ENCODE data around the gene TNFRSF8.

The TNFRSF8 gene

GRCh38 chr1:12056331-12056841 is 6.7 kb upstream of the TNFRSF8 start:
- Histone ChIP-seq H3K27ac (ENCODE audit: poor library complexity, severe bottlenecking) (no peak overlapping the region), H3K9me3 (ENCODE audit: severe bottlenecking) (no peaks in the 10 kb centered on the region), H3K27me3 (ENCODE audit: insufficient read depth, poor library complexity, severe bottlenecking) (no peaks in the 10 kb centered on the region), H3K4me1 (ENCODE audit: insufficient read depth, poor library complexity, severe bottlenecking) (peaks cover 9% of the 10 kb centered on the region), H3K36me3 (ENCODE audit: low read depth) (no peaks in the 10 kb centered on the region), H3K4me3 (ENCODE audit: severe bottlenecking) (no peak overlapping the region)
- TF ChIP-seq, protein P1, sequence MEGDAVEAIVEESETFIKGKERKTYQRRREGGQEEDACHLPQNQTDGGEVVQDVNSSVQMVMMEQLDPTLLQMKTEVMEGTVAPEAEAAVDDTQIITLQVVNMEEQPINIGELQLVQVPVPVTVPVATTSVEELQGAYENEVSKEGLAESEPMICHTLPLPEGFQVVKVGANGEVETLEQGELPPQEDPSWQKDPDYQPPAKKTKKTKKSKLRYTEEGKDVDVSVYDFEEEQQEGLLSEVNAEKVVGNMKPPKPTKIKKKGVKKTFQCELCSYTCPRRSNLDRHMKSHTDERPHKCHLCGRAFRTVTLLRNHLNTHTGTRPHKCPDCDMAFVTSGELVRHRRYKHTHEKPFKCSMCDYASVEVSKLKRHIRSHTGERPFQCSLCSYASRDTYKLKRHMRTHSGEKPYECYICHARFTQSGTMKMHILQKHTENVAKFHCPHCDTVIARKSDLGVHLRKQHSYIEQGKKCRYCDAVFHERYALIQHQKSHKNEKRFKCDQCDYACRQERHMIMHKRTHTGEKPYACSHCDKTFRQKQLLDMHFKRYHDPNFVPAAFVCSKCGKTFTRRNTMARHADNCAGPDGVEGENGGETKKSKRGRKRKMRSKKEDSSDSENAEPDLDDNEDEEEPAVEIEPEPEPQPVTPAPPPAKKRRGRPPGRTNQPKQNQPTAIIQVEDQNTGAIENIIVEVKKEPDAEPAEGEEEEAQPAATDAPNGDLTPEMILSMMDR (IDR thresholded peaks at IDR 0.05; ENCODE audit: poor library complexity, severe bottlenecking): no peak
- no peak for ATAC-seq (ENCODE audit: low read depth)
- DNase-seq (ENCODE audit: low spot score): no peak

GRCh38 chr1:12057382-12057781 is 5.7 kb upstream of the TNFRSF8 start:
- no peak for ATAC-seq (ENCODE audit: low read depth)

DNA sequence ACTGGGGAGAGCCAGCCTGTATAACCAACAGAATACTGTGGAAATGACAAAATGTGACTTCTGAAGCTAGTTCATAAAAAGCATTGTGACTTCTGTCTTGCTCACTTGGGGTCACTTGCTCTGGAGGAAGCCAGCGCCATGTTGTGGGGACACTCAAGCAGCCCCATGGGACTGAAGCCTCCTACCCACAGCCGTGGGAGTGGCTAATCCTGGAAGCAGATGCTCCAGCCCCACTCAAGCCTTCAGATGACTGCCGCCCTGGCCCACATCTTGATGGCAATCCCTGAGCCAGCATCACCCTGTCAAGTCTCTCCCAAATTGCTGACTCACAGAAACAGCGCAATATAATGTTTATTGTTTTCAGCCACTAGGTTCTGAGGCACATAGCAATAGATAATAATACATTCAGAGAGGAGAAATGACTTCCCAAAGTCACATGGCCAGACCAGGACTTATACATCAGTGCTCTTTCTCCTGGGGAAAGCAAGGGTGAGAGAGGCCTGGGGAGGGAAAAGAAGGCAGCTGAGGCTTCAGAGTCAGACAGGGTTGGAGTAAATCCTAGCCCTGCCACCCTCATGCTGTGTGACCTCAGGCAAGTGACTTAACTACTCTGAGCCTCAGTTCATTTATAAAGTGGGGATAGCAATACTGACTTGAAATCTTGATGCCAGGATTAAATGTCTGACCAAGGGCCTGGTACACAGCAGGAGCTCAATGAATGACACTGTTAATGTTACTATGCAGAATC is 5.0 kb upstream of the TNFRSF8 start:
- Histone ChIP-seq H3K36me3 (ENCODE audit: low read depth) (no peaks in the 10 kb centered on the region), H3K27ac (ENCODE audit: poor library complexity, severe bottlenecking) (no peak overlapping the region), H3K4me3 (ENCODE audit: severe bottlenecking) (no peak overlapping the region), H3K27me3 (ENCODE audit: insufficient read depth, poor library complexity, severe bottlenecking) (peaks cover 4% of the 10 kb centered on the region), H3K4me1 (ENCODE audit: insufficient read depth, poor library complexity, severe bottlenecking) (no peaks in the 10 kb centered on the region), H3K9me3 (ENCODE audit: severe bottlenecking) (no peaks in the 10 kb centered on the region)
- TF ChIP-seq, protein P1 (IDR thresholded peaks at IDR 0.05; ENCODE audit: poor library complexity, severe bottlenecking): no peak
- no peak for ATAC-seq (ENCODE audit: low read depth)
- DNase-seq (ENCODE audit: low spot score): no peak

More at GRCh38 chr1:12057382-12057781, 5.7 kb upstream of the TNFRSF8 start:
- peaks cover under 1% of the 10 kb centered on the region for H3K4me1 ChIP-seq (ENCODE audit: insufficient read depth, poor library complexity, severe bottlenecking)
- TF ChIP-seq, protein P1 (IDR thresholded peaks at IDR 0.05; ENCODE audit: poor library complexity, severe bottlenecking): no peak
- peak; percentile 37 for DNase-seq (ENCODE audit: low spot score)
- H3K27ac ChIP-seq (ENCODE audit: poor library complexity, severe bottlenecking): no peak overlapping the region
- no peaks in the 10 kb centered on the region for H3K36me3 ChIP-seq (ENCODE audit: low read depth)
- no peak overlapping the region for H3K4me3 ChIP-seq (ENCODE audit: severe bottlenecking)
- no peaks in the 10 kb centered on the region for H3K27me3 ChIP-seq (ENCODE audit: insufficient read depth, poor library complexity, severe bottlenecking)
- H3K9me3 ChIP-seq (ENCODE audit: severe bottlenecking): no peaks in the 10 kb centered on the region

DNA sequence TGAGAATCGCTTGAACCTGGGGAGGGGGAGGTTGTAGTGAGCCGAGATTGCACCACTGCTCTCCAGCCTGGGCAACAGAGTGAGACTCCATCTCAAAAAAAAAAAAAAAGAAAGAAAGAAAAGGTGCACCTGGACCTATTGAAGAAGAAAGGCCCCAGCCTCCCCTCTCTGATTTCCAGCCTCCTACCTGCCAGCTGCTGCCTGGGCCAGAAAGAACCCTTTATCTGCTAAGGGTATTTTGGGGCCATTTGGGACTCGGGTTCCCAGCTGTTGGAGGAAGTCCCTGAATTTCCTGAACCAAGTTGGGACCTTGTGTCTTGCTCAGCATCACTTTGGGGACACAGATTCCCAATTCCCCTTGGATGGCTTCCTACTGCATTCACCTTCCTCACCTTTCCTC is 3.9 kb upstream of the TNFRSF8 start:
- H3K27me3 ChIP-seq (ENCODE audit: insufficient read depth, poor library complexity, severe bottlenecking): peaks cover 15% of the 10 kb centered on the region
- no peak overlapping the region for H3K4me3 ChIP-seq (ENCODE audit: severe bottlenecking)
- no peak overlapping the region for H3K27ac ChIP-seq (ENCODE audit: poor library complexity, severe bottlenecking)
- ATAC-seq (ENCODE audit: low read depth) (no peak), DNase-seq (ENCODE audit: low spot score) (no peak)
- H3K9me3 ChIP-seq (ENCODE audit: severe bottlenecking): no peaks in the 10 kb centered on the region
- no peaks in the 10 kb centered on the region for H3K36me3 ChIP-seq (ENCODE audit: low read depth)
- no peaks in the 10 kb centered on the region for H3K4me1 ChIP-seq (ENCODE audit: insufficient read depth, poor library complexity, severe bottlenecking)
- TF ChIP-seq, protein P1 (IDR thresholded peaks at IDR 0.05; ENCODE audit: poor library complexity, severe bottlenecking): no peak

All from RWPE2 (cell line).